ENCODE measurements around the gene RASL10B.

Gene RASL10B

DNA sequence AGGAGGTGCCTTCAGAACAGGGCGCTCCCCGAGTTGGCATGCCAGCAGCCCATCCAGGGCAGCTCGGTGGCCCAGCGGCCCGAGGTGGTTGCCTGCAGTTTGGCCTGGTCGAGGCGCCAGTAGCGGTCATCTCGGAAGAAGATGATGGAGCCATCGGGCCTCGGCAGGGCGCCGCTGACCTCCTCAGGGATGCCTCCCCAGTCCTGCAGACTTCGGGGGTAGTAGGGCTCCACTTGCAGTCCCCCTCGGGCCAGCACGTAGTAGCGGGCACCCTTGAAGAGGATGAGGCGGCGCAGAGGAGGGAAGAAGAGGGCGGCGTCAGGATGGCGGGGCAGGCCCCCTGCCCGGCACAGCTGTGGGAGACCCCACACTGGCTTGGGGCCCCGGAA is 35.0 kb downstream of the RASL10B start:
- no peak for DNase-seq

- peak; percentile 28 for DNase-seq
Observed at GRCh38 chr17:35766903-35767510, 35.6 kb downstream of the RASL10B start.

- DNase-seq: no peak
Observed at GRCh38 chr17:35768797-35769196, 37.4 kb downstream of the RASL10B start.

DNA sequence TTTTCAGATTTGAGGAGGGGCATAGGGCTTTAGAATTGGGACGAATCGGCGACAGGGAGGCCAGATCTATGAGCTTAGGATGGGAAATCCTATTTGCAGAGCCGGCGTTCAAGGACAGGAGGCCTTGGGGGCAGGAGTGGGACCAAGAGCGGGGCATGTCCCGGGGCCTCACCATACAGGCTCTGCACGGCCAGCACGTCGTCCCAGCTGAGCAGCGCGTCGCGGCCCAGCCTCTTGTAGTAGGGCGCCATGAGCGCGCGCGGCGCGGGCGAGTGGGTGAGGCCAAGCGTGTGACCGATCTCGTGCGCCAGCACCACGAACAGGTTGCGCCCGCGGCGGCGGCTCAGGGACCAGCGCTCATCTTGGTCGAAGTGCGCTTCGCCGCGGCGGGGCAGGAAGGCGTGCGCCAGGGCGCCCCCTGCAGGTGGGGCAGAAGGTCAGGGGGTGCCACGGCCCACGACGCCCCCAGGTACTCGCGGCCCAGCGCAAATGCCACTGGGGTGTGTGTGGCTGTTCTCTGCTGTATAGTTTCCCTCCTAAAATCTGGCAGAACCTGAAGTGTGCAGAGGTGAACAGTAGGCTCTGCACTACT is 38.6 kb downstream of the RASL10B start:
- no peak for DNase-seq

DNA sequence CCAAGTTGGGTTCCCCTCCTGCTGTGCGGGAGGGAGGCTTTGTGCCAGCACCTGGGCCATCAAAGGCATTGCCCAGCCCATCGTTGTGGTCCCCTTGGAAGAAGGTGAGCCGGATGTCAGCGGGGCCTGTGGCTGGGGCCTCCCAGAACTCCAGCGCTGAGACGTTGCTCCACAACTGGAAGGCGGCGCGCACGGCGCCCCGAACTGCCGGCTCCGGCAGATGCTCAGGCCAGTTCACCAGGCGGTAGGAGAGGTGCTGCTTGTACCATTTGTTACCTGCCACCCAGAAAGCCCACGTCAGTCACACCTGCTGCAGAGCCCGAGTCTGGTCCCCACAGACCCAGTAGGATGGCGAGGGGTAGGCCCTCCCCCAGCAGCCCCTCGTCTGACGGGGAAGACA is 41.7 kb downstream of the RASL10B start:
- no peak for DNase-seq

GRCh38 chr17:35773679-35774425 is 42.4 kb downstream of the RASL10B start:
- DNase-seq: no peak

GRCh38 chr17:35774499-35774898 is 43.1 kb downstream of the RASL10B start:
- peak; percentile 36 for DNase-seq

GRCh38 chr17:35775039-35775438 is 43.6 kb downstream of the RASL10B start:
- no peak for DNase-seq

DNA sequence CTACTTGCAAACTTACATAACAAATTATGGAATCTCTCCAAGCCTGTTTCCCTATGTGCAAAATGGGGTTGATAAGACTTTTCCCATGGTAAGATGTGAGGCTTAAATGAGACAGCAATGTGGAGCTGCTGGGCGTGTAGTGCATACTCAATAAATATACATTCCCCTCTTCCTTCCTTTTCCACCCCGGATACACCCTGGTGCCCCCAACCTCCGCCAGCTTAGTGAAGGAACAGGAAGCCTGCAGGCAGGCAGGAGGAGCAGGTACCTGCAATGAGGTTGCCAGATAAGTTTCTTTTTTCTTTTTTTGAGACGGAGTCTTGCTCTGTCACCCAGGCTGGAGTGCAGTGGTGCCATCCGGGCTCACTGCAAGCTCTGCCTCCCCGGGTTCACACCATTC is 44.1 kb downstream of the RASL10B start:
- no peak for DNase-seq

GRCh38 chr17:35778641-35779196 is 47.3 kb downstream of the RASL10B start:
- no peak for DNase-seq

GRCh38 chr17:35780950-35781349 is 49.5 kb downstream of the RASL10B start:
- DNase-seq: no peak

DNA sequence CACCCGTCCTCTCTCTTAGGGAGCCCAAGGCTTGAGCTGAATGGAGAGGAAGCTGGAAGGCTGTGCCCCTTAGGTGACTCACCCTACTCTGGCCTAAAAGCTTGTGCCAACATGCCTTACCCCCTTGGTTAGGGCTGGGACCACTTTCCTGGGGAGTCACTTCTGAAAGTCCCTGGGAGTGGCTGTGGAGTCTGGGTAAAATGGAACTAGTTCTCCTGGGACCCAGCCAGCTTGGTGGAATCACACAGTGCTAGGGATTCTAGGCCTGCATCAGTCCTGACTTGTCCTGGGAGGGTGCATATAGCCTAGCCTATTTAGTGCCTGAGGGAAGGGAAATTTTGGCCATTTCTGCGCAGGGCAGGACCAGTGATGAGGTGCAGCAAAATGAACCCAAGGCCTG is 53.5 kb downstream of the RASL10B start:
- no peak for DNase-seq

- DNase-seq: no peak
Observed at GRCh38 chr17:35786941-35787432, 55.5 kb downstream of the RASL10B start.

GRCh38 chr17:35788477-35789368 is 57.3 kb downstream of the RASL10B start:
- no peak for DNase-seq

DNA sequence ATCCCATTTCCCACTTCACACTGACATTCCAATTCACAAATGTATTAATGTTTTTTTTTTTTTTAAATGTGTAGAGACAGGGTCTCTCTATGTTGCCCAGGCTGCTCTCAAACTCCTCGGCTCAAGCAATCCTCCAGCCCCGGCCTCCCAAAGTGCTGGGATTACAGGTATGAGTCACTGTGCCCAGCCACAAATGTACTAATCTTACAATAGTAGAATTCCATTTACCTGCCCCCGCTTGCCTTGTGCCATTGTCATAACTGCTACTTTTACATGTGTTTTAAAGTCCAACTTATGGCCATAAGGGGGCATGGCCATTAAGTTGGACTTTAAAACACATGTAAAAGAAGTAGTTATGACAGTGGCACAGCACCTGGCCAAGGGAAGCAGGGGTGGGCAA is 59.4 kb downstream of the RASL10B start:
- no peak for DNase-seq

GRCh38 chr17:35791681-35792350 is 60.4 kb downstream of the RASL10B start:
- DNase-seq: no peak
